Raji (cell line): ENCODE measurements around the gene SLC25A44.

Source experiments
- POLR2A ChIP-seq: IDR thresholded peaks from 2 replicates; pipeline ENCODE4 v1.6.1; 2011; ENCODE audit warnings: low read depth, low read length, control low read depth; ENCODE audit not compliant: insufficient read depth

Gene SLC25A44

GRCh38 chr1:156225677-156226014, 31.7 kb downstream of the SLC25A44 start:
- TF ChIP-seq POLR2A: no peak

- no peak for TF ChIP-seq POLR2A
Measured at GRCh38 chr1:156226116-156226538, 32.2 kb downstream of the SLC25A44 start.

- no peak for TF ChIP-seq POLR2A
Measured at GRCh38 chr1:156226782-156227181, 32.9 kb downstream of the SLC25A44 start.

- TF ChIP-seq POLR2A: no peak
Measured at GRCh38 chr1:156228501-156228900, 34.6 kb downstream of the SLC25A44 start.

- no peak for TF ChIP-seq POLR2A
Measured at GRCh38 chr1:156229809-156230472, 36.0 kb downstream of the SLC25A44 start.

- TF ChIP-seq POLR2A: no peak
Measured at GRCh38 chr1:156230473-156230837, 36.6 kb downstream of the SLC25A44 start.

- TF ChIP-seq POLR2A: no peak
Measured at GRCh38 chr1:156232201-156232894, 38.4 kb downstream of the SLC25A44 start.

- no peak for TF ChIP-seq POLR2A
Measured at GRCh38 chr1:156233426-156234127, 39.7 kb downstream of the SLC25A44 start.

GRCh38 chr1:156236164-156236563, 42.3 kb downstream of the SLC25A44 start:
- no peak for TF ChIP-seq POLR2A

- no peak for TF ChIP-seq POLR2A
Measured at GRCh38 chr1:156238248-156238647, 44.3 kb downstream of the SLC25A44 start.

GRCh38 chr1:156241311-156241811, 47.5 kb downstream of the SLC25A44 start:
- no peak for TF ChIP-seq POLR2A

GRCh38 chr1:156241926-156242325, 48.0 kb downstream of the SLC25A44 start, which contains the start of gene BGLAP:
Gene BGLAP (plus strand): TSS chr1:156242184. CDS start chr1:156242232, 48 bp downstream.
- TF ChIP-seq POLR2A: no peak

GRCh38 chr1:156242738-156243137, 48.8 kb downstream of the SLC25A44 start:
- TF ChIP-seq POLR2A: no peak

- no peak for TF ChIP-seq POLR2A
Measured at GRCh38 chr1:156244126-156244525, 50.2 kb downstream of the SLC25A44 start.

GRCh38 chr1:156244712-156245111, 50.8 kb downstream of the SLC25A44 start:
- TF ChIP-seq POLR2A: no peak

- TF ChIP-seq POLR2A: no peak
Measured at GRCh38 chr1:156245451-156246232, 51.7 kb downstream of the SLC25A44 start.
